Tibial nerve (tissue), 3 donors: Measurements from ENCODE around the gene RPS6KA5.

Source experiments
- CTCF ChIP-seq, 5 experiments: fragments of 200-600 bp in 3 of 5; fragments of 450-650 bp in 2 of 5; sonication (generic) in 3 of 5; IDR thresholded peaks; one replicate each; pipeline ENCODE4 v1.5.1; 2016 to 2019; ENCODE audit warnings: antibody characterized with exemption in 5 of 5, mild to moderate bottlenecking in 3 of 5, moderate library complexity in 2 of 5
- POLR2A ChIP-seq, 2 donors: fragments of 450-650 bp; IDR thresholded peaks; one replicate each; pipeline ENCODE4 v1.6.1; 2017; ENCODE audit warnings: antibody characterized with exemption in 2 of 2, mild to moderate bottlenecking in 2 of 2, moderate library complexity in 2 of 2

GRCh38 chr14:91041450-91041849 is 19.0 kb downstream of the RPS6KA5 start:
- no peak for TF ChIP-seq CTCF (IDR thresholded peaks at IDR 0.05)
- no peak for TF ChIP-seq POLR2A (IDR thresholded peaks at IDR 0.05)
